K562 (cell line): ENCODE data around the gene IL6ST. TPM values are rescaled to one million over a fixed set of nuclear protein-coding genes. Genes with fewer than 3 reads are reported as not detected.

Experiments used
- E2F5 ChIP-seq: sonication (generic); formaldehyde crosslinking; IDR thresholded peaks from 2 replicates; pipeline ENCODE4 v1.8.0; 2022; ENCODE audit warnings: mild to moderate bottlenecking, missing genetic modification reagents
- FOXP1 ChIP-seq: sonication (generic); formaldehyde crosslinking; IDR thresholded peaks from 2 replicates; pipeline ENCODE4 v1.8.0; 2022; ENCODE audit warnings: mild to moderate bottlenecking, missing genetic modification reagents
- HES1 ChIP-seq: fragments of 450-650 bp; IDR thresholded peaks from 2 replicates; pipeline ENCODE4 v1.6.1; 2016; ENCODE audit warnings: low read depth, mild to moderate bottlenecking, moderate library complexity
- KHSRP ChIP-seq: fragments of 450-650 bp; IDR thresholded peaks from 2 replicates; pipeline ENCODE4 v1.6.1; 2017
- MAFF ChIP-seq: IDR thresholded peaks from 2 replicates; pipeline ENCODE4 v1.6.1; 2012; ENCODE audit warnings: low read length, improper control_type of control experiment
- MLLT1 ChIP-seq, 2 experiments: fragments of 450-650 bp; IDR thresholded peaks; 2 replicates each; pipeline ENCODE4 v1.6.1; 2016
- NFE2 ChIP-seq: IDR thresholded peaks from 2 replicates; pipeline ENCODE4 v1.6.1; 2014; ENCODE audit warnings: antibody characterized with exemption, low read depth
- NFYB ChIP-seq: IDR thresholded peaks from 2 replicates; pipeline ENCODE4 v1.6.1; 2011; ENCODE audit warnings: mild to moderate bottlenecking, moderate library complexity; ENCODE audit not compliant: insufficient read length; ENCODE audit errors: extremely low read depth
- PHB2 ChIP-seq: fragments of 450-650 bp; IDR thresholded peaks from 2 replicates; pipeline ENCODE4 v1.6.1; 2017; ENCODE audit warnings: low read depth
- RBFOX2 ChIP-seq: fragments of 200-400 bp; formaldehyde crosslinking; IDR thresholded peaks from 2 replicates; pipeline ENCODE4 v1.6.1; 2017; ENCODE audit warnings: low read depth, mild to moderate bottlenecking, low read length, moderate library complexity
- SRSF1 ChIP-seq: fragments of 200-400 bp; formaldehyde crosslinking; IDR thresholded peaks from 2 replicates; pipeline ENCODE4 v1.6.1; 2017; ENCODE audit warnings: mild to moderate bottlenecking, low read depth, low read length, moderate library complexity
- VEZF1 ChIP-seq: fragments of 200-800 bp; sonication (Bioruptor generic); IDR thresholded peaks from 2 replicates; pipeline ENCODE4 v1.6.1; 2017; ENCODE audit warnings: missing genetic modification characterization, missing compliant biosample characterization
- ZMIZ1 ChIP-seq, 2 experiments: fragments of 150-350 bp in 1 of 2; IDR thresholded peaks; 2 replicates each; pipeline ENCODE4 v1.6.1; 2012 to 2016; ENCODE audit warnings: low read depth in 2 of 2, low read length in 2 of 2, mild to moderate bottlenecking in 1 of 2, moderate library complexity in 1 of 2
- ZNF583 ChIP-seq: fragments of 250-450 bp; sonication (Bioruptor Pico); IDR thresholded peaks from 2 replicates; pipeline ENCODE4 v1.4.0; 2020
- polyA plus RNA-seq, 8 experiments: library from polyadenylated mRNA; depleted of rRNA in 4 of 8; stranded (reverse) in 5 of 8; unstranded in 3 of 8; fragments of >200 nt; fragmentation: Nextera tagmentation in 2 of 8; fragmentation: Illumina TruSeq in 1 of 8; extraction: Ambion mirVana in 2 of 8; extraction: Trizol in 1 of 8; gene quantifications; 2 replicates each; pipeline versions ENCODE4 v1.2.1 to v1.2.3, GENCODE V29; 2011 to 2014; ENCODE audit warnings: inconsistent platforms in 1 of 8, missing spikeins in 1 of 8
- total RNA-seq, 7 experiments: library from RNA; depleted of rRNA in 6 of 7; stranded (reverse); fragments of >200 nt in 6 of 7; fragmentation: Illumina TruSeq in 2 of 7; extraction: Trizol in 2 of 7; gene quantifications; 2 replicates each; pipeline versions ENCODE4 v1.2.1 to v1.2.3, GENCODE V29; 2011 to 2021; ENCODE audit warnings: low replicate concordance in 1 of 7
- TF ChIP-seq, protein P1 (sequence below): fragments of 450-650 bp; IDR thresholded peaks from 2 replicates; pipeline ENCODE4 v1.6.1; 2017; ENCODE audit warnings: antibody characterized with exemption
- TF ChIP-seq, protein P2 (sequence below): sonication (generic); formaldehyde crosslinking; IDR thresholded peaks from 2 replicates; pipeline ENCODE4 v1.8.1; 2023; ENCODE audit warnings: mild to moderate bottlenecking, missing genetic modification reagents

The IL6ST gene
- total and polyA plus RNA-seq, 9 of the 15 experiments (the other 6 are each of a cell fraction or from before 2014, with no cell fraction given): 2.0 to 27.0 (median 7.9) TPM

DNA sequence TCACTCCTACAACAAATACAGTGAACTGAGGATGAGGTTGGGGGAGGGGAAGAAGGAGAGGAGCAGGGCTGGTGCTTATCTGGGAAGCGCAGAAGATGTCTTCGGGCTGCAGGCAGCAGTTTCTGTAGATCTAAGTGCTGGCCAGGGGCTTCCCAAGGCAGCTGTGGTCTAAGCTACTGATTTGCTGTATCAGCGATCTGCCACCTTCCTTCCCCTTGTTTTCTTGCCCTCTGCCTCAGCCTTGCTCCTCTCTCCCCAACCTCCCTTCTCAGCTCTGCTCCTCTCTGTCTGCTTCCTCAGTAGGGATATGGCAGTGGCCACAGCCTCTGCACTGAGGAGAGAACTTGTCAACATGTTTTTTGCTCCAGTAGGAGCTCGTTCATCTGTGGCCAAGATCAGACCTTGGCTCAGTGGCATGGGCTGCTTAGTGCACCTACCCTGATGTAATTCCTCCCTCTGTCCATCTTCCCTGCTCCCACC is 42.8 kb upstream of the IL6ST start (continued):
- TF ChIP-seq FOXP1 (CRISPR knock-in tag) (no peak), MAFF (peak; percentile 98), HES1 (peak; percentile 79), E2F5 (CRISPR knock-in tag) (no peak), MLLT1 (IDR thresholded peaks at IDR 0.05) (peak; percentile 15 to 81; a peak in 2 of 4 replicates), SRSF1 (no peak), KHSRP (peak; percentile 61; the same call in 1 of the 2 replicates), ZNF583 (no peak), NFE2 (peak; percentile 75), NFYB (no peak), ZMIZ1 (IDR thresholded peaks at IDR 0.05; ENCODE audit: low read depth in 2 of 2, low read length in 2 of 2) (peak in 1 of 2 experiments; percentile 93; a peak in 2 of 4 replicates), RBFOX2 (no peak), PHB2 (peak; percentile 92), VEZF1 (CRISPR knock-in tag) (peak; percentile 54)
- TF ChIP-seq, protein P1, sequence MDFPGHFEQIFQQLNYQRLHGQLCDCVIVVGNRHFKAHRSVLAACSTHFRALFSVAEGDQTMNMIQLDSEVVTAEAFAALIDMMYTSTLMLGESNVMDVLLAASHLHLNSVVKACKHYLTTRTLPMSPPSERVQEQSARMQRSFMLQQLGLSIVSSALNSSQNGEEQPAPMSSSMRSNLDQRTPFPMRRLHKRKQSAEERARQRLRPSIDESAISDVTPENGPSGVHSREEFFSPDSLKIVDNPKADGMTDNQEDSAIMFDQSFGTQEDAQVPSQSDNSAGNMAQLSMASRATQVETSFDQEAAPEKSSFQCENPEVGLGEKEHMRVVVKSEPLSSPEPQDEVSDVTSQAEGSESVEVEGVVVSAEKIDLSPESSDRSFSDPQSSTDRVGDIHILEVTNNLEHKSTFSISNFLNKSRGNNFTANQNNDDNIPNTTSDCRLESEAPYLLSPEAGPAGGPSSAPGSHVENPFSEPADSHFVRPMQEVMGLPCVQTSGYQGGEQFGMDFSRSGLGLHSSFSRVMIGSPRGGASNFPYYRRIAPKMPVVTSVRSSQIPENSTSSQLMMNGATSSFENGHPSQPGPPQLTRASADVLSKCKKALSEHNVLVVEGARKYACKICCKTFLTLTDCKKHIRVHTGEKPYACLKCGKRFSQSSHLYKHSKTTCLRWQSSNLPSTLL: peak; percentile 15; the same call in 1 of the 2 replicates
- TF ChIP-seq, protein P2, sequence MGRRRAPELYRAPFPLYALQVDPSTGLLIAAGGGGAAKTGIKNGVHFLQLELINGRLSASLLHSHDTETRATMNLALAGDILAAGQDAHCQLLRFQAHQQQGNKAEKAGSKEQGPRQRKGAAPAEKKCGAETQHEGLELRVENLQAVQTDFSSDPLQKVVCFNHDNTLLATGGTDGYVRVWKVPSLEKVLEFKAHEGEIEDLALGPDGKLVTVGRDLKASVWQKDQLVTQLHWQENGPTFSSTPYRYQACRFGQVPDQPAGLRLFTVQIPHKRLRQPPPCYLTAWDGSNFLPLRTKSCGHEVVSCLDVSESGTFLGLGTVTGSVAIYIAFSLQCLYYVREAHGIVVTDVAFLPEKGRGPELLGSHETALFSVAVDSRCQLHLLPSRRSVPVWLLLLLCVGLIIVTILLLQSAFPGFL (CRISPR knock-in tag): no peak
